Upper lobe of left lung (tissue), 4 donors: ENCODE data around the gene MYO1F.

Experiments
- CTCF ChIP-seq, 6 experiments: fragments of 450-650 bp in 4 of 6; fragments of 200-600 bp in 2 of 6; sonication (generic) in 2 of 6; IDR thresholded peaks; one replicate each; pipeline ENCODE4 v1.5.1; 2016 to 2019; ENCODE audit warnings: antibody characterized with exemption in 6 of 6
- POLR2A ChIP-seq, 4 donors: fragments of 450-650 bp; IDR thresholded peaks; one replicate each; pipeline ENCODE4 v1.5.1; 2016 to 2017; ENCODE audit warnings: antibody characterized with exemption in 4 of 4, mild to moderate bottlenecking in 2 of 4

- TF ChIP-seq CTCF (IDR thresholded peaks at IDR 0.05): no peak
- no peak for TF ChIP-seq POLR2A (IDR thresholded peaks at IDR 0.05)
Observed at GRCh38 chr19:8545743-8546142, 31.5 kb downstream of the MYO1F start.
